Thyroid gland (tissue), 4 donors: Measurements from ENCODE around the gene ST6GALNAC3. TPM values are rescaled to one million over a fixed set of nuclear protein-coding genes. Genes with fewer than 3 reads are reported as not detected.

Experiments
- DNase-seq, 2 donors: peaks; one replicate each; pipeline ENCODE4 v3.0.0-alpha.2; 2019
- H3K27ac ChIP-seq, 3 donors: fragments of 200-600 bp; sonication (generic); 1 replicate in 2 of 3; 2 replicates in 1 of 3; pipeline ENCODE4 v1.5.1; 2016 to 2019; ENCODE audit warnings: mild to moderate bottlenecking in 1 of 3, moderate library complexity in 1 of 3
- H3K27me3 ChIP-seq: fragments of 200-600 bp; sonication (generic); one replicate; pipeline ENCODE4 v1.5.1; 2019
- H3K36me3 ChIP-seq, 2 donors: fragments of 200-600 bp; sonication (generic); one replicate each; pipeline ENCODE4 v1.5.1; 2016 to 2019
- H3K4me1 ChIP-seq, 2 donors: fragments of 200-600 bp; sonication (generic); one replicate each; pipeline ENCODE4 v1.5.1; 2017 to 2019
- H3K4me3 ChIP-seq, 3 donors: fragments of 200-600 bp; sonication (generic); replicated peaks in 1 of 3; 1 replicate in 2 of 3; 2 replicates in 1 of 3; pipeline ENCODE4 v1.5.1; 2016; ENCODE audit warnings: mild to moderate bottlenecking in 1 of 3
- H3K9me3 ChIP-seq: fragments of 200-600 bp; sonication (generic); one replicate; pipeline ENCODE4 v1.5.1; 2017
- POLR2A ChIP-seq, 2 donors: fragments of 450-650 bp; IDR thresholded peaks; one replicate each; pipeline ENCODE4 v1.6.1; 2017; ENCODE audit warnings: antibody characterized with exemption in 2 of 2, mild to moderate bottlenecking in 2 of 2, moderate library complexity in 1 of 2
- WGBS, 2 donors: methylation state at CpG; one replicate each; pipeline ENCODE4 v1.1.5; 2017; 5-methylcytosine and 5-hydroxymethylcytosine counted together
- intact Hi-C: fragments of 100-400 bp; cut with DNase I; formaldehyde crosslinking; loops from one replicate; pipeline ENCODE4 v1.15.1; 2023
- total RNA-seq, 4 donors: library from RNA; depleted of rRNA; stranded (reverse); fragments of >200 nt; gene quantifications; one replicate each; pipeline ENCODE4 v1.2.3, GENCODE V29; 2016
- TF ChIP-seq, protein P1 (sequence below), 6 experiments: fragments of 200-600 bp in 3 of 6; fragments of 450-650 bp in 3 of 6; sonication (generic) in 3 of 6; IDR thresholded peaks; one replicate each; pipeline ENCODE4 v1.5.1; 2016 to 2019; ENCODE audit warnings: antibody characterized with exemption in 6 of 6, mild to moderate bottlenecking in 2 of 6, inconsistent platforms in 1 of 6, moderate library complexity in 1 of 6

The ST6GALNAC3 gene
- total RNA-seq, 4 donors from 2014 or later: 17.4 to 35.6 (median 31.6) TPM

DNA sequence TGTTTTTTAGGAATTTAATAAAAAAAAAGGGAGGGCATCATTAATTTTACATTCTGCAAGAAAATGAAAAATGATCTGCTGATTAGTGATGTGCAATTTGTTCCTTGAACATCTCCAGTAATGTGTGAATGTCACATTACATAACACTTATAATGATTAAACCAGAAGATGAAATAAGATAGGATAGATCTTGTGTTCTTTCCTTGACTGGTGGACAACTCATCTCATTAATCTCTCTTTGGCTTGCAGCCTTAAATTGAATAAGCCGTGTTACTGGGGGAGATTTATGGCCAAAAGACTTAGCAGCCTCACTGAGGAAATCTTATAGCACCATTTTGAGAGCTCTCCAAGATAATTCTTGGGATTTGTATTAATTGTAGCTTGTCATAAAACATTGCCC, 217.2 kb downstream of the ST6GALNAC3 start:
- Histone ChIP-seq H3K36me3 (no peaks in the 10 kb centered on the region), H3K27me3 (no peaks in the 10 kb centered on the region), H3K27ac (no peak overlapping the region), H3K4me3 (no peak overlapping the region), H3K4me1 (peaks cover 7 to 18% of the 10 kb centered on the region in 2 donors), H3K9me3 (no peaks in the 10 kb centered on the region)
- intact Hi-C loops: no loop called here
- DNase-seq: no peak
- TF ChIP-seq, protein P1, sequence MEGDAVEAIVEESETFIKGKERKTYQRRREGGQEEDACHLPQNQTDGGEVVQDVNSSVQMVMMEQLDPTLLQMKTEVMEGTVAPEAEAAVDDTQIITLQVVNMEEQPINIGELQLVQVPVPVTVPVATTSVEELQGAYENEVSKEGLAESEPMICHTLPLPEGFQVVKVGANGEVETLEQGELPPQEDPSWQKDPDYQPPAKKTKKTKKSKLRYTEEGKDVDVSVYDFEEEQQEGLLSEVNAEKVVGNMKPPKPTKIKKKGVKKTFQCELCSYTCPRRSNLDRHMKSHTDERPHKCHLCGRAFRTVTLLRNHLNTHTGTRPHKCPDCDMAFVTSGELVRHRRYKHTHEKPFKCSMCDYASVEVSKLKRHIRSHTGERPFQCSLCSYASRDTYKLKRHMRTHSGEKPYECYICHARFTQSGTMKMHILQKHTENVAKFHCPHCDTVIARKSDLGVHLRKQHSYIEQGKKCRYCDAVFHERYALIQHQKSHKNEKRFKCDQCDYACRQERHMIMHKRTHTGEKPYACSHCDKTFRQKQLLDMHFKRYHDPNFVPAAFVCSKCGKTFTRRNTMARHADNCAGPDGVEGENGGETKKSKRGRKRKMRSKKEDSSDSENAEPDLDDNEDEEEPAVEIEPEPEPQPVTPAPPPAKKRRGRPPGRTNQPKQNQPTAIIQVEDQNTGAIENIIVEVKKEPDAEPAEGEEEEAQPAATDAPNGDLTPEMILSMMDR (IDR thresholded peaks at IDR 0.05): no peak
- no peak for TF ChIP-seq POLR2A (IDR thresholded peaks at IDR 0.05)
- WGBS, 2 donors: 63 to 89% methylated on average over 1 of the region's 1 CpG

DNA sequence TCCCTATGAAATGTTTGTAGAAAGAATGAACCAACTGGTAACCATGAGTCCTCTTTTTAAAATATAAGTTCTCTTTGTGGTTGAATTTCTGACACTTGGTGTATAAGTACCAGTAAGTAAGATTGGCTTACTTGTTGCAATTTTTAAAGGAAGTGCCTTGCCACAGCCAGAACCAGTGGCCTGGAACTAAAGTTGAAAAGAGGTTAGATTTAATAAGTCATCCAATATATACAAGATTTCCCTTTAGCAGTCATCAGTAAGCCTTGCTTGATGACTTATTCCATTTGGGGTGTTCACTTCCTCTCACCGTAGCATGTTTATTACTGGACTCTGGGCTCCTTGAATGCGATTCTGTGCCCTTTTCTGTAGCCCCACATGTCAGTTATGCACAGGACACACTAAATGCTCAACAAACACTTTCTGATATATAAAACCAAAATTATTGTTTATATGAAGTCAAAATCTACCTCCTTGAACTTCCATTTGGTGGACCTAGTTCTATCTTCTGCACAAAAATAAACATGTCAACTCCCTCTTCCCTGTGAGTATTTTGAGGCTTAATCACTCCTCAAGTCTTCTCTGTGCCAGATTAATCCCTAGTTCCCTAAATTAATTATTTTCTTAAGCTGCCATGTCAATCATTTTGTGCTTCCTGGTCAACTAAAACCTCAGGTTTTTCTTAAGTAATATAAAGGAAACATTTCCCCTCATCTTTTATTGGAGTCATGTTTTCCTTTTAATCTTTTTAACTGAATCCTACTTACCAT, 218.1 kb downstream of the ST6GALNAC3 start:
- TF ChIP-seq, protein P1 (IDR thresholded peaks at IDR 0.05): no peak
- TF ChIP-seq POLR2A (IDR thresholded peaks at IDR 0.05): no peak
- WGBS, 2 donors: 86 to 95% methylated on average over 2 of the region's 2 CpGs
- Histone ChIP-seq H3K27ac (no peak overlapping the region), H3K36me3 (no peaks in the 10 kb centered on the region), H3K27me3 (no peaks in the 10 kb centered on the region), H3K9me3 (no peaks in the 10 kb centered on the region), H3K4me1 (peaks cover 7 to 18% of the 10 kb centered on the region in 2 donors), H3K4me3 (no peak overlapping the region)
- intact Hi-C loops: no loop called here
- no peak for DNase-seq

DNA sequence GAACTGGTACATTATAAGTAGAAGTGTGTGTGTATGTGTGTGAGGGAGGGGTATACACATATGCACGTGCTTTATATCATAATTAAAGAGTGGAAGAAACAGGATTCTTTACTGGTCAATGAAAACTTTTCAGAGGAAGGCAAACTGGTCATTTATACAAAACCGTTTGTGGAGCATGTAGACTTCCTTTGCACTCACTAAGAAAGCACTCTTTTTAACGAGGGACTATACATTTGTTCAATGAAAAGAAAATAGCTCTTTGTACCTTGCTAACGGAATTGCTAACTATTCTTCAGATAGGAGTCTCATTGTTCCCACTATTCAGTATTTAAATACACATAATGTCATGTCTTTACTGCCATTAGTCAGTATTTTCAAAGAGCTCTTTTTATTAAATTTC, 219.3 kb downstream of the ST6GALNAC3 start:
- H3K4me3 ChIP-seq: no peak overlapping the region
- WGBS, 2 donors: 73 to 74% methylated on average over 4 of the region's 4 CpGs
- DNase-seq: no peak
- H3K27me3 ChIP-seq: no peaks in the 10 kb centered on the region
- intact Hi-C loops: no loop called here
- H3K36me3 ChIP-seq: no peaks in the 10 kb centered on the region
- peaks cover 7 to 18% of the 10 kb centered on the region in 2 donors for H3K4me1 ChIP-seq
- H3K27ac ChIP-seq: no peak overlapping the region
- no peak for TF ChIP-seq POLR2A (IDR thresholded peaks at IDR 0.05)
- TF ChIP-seq, protein P1 (IDR thresholded peaks at IDR 0.05): no peak
- no peaks in the 10 kb centered on the region for H3K9me3 ChIP-seq

DNA sequence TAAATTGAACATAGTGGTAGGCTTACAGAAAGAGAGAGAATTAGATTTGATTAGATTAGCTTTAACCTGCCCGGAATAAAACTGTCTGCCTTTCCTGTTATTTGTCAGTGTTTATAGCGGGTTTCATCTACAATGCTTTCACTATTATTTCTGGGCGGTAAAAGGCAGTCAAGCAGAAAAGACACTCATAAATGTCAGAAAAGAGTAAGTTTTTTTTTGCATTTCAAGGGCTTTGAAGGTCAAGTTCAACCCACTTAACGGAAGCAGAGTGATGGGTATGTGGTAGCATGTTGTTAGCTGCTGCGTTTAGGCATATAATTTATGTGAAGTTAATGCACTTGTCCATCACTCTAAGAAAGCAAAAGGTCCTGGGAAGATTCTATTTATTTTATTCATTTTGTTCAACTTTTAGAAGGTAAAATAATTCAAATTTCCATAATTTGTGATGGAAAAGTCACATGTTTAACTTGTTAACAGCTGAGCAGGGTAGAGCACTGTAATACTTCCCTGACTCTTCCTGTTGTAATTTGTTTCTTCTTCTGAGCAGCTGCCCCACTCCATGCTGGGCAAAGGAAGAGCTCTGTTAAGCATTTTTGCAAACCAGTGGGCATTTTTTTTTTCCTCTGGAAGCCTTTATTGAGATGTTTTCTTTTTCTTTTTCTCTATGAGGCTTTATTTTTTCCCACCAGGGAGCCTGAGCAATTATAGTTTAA, 220.1 kb downstream of the ST6GALNAC3 start:
- 41 to 47% methylated on average over 5 of the region's 5 CpGs for WGBS, 2 donors
- H3K4me3 ChIP-seq: no peak overlapping the region
- intact Hi-C loops: no loop called here
- peaks cover 7 to 18% of the 10 kb centered on the region in 2 donors for H3K4me1 ChIP-seq
- no peaks in the 10 kb centered on the region for H3K36me3 ChIP-seq
- DNase-seq: no peak
- H3K27me3 ChIP-seq: no peaks in the 10 kb centered on the region
- TF ChIP-seq, protein P1 (IDR thresholded peaks at IDR 0.05): no peak
- no peak for TF ChIP-seq POLR2A (IDR thresholded peaks at IDR 0.05)
- no peaks in the 10 kb centered on the region for H3K9me3 ChIP-seq
- no peak overlapping the region for H3K27ac ChIP-seq

DNA sequence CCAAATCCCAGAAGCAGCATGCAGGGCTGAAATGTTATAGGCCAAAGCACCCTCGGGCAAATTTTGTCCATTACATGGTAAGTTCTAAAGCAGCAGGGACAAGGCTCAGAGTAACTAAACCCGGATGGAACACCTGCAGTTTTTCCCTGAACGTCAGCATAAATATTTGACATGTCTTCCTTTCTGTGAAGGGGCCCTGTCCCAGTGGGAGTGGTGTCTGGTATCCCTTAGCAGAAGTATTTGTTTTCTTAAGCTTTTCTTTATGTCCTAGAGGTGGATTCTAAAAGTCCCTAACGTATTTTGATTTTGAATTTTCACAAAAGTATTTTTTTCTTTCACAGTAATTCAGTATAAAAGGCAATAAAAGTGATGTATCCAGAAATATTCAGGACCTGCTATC, 223.9 kb downstream of the ST6GALNAC3 start:
- peaks cover 9 to 15% of the 10 kb centered on the region in 2 donors for H3K4me1 ChIP-seq
- intact Hi-C loops: no loop called here
- no peak overlapping the region for H3K27ac ChIP-seq
- H3K4me3 ChIP-seq: no peak overlapping the region
- no peaks in the 10 kb centered on the region for H3K27me3 ChIP-seq
- DNase-seq: no peak
- H3K9me3 ChIP-seq: no peaks in the 10 kb centered on the region
- 80 to 84% methylated on average over 4 of the region's 4 CpGs for WGBS, 2 donors
- no peak for TF ChIP-seq POLR2A (IDR thresholded peaks at IDR 0.05)
- TF ChIP-seq, protein P1 (IDR thresholded peaks at IDR 0.05): no peak
- H3K36me3 ChIP-seq: no peaks in the 10 kb centered on the region
